ENCODE results near the gene STX4.

DNA sequence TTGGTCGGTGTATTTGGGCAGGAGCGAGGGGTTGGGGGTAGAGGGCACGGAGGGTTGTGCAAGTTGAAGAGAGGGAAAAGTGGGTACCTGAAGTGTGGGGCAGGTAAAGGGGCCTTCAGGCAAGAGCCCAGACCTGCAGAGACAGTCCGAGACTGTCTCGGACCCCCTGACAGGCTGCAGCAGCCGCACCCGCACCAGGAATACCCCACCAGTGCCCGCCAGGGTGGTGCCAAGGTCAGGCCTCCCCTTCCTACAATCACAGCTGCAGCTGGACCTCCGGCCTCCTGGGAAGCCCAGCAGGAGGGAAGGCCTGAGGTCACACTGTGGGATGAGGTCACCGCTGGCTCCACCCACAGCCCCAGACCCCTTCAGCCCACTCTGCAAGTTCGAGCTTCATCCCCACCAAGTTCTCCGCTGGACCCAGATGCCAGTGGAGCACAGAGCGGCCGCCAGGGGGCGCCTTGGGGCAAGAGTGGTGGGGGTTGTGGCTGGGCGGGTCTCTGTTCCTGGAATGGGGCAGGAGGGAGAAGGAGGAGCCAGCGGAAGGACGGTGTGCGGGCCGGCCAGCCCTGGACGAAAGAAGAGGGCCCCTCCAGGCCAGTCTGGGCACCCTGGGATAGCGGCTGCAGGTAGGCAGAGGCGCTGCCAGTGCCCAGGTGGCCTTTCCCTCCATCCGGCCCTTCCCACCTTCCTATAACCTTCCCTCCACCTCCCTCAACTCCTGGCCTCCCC lies 48.5 kb upstream of the STX4 start, which contains the start of gene HSD3B7:
- no peak for TF ChIP-seq EZH2 (IDR thresholded peaks at IDR 0.05; ENCODE audit: low read length)
- TF ChIP-seq, protein P1, sequence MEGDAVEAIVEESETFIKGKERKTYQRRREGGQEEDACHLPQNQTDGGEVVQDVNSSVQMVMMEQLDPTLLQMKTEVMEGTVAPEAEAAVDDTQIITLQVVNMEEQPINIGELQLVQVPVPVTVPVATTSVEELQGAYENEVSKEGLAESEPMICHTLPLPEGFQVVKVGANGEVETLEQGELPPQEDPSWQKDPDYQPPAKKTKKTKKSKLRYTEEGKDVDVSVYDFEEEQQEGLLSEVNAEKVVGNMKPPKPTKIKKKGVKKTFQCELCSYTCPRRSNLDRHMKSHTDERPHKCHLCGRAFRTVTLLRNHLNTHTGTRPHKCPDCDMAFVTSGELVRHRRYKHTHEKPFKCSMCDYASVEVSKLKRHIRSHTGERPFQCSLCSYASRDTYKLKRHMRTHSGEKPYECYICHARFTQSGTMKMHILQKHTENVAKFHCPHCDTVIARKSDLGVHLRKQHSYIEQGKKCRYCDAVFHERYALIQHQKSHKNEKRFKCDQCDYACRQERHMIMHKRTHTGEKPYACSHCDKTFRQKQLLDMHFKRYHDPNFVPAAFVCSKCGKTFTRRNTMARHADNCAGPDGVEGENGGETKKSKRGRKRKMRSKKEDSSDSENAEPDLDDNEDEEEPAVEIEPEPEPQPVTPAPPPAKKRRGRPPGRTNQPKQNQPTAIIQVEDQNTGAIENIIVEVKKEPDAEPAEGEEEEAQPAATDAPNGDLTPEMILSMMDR (optimal IDR thresholded peaks at IDR 0.05 in 1 of 3, IDR thresholded peaks at IDR 0.05 in 1 of 3, conservative IDR thresholded peaks at IDR 0.05 in 1 of 3; ENCODE audit: extremely low read depth in 1 of 3, insufficient read depth in 2 of 3, low read length in 3 of 3), result peak; percentile 57 to 93 (median 86)
